Mononuclear cell (primary cell): Measurements from ENCODE around the gene GPX7. TPM values are rescaled to one million over a fixed set of nuclear protein-coding genes. Genes with fewer than 3 reads are reported as not detected.

ENCODE experiments used
- H3K27me3 ChIP-seq: 2 replicates; pipeline ENCODE4 v1.6.0; 2011; ENCODE audit warnings: low read length, control low read depth; ENCODE audit not compliant: insufficient read depth
- H3K4me1 ChIP-seq: 2 replicates; pipeline ENCODE4 v1.5.1; 2011; ENCODE audit warnings: mild to moderate bottlenecking, low read length, control low read depth; ENCODE audit not compliant: insufficient read depth
- H3K4me3 ChIP-seq: 2 replicates; pipeline ENCODE4 v1.5.1; 2011; ENCODE audit warnings: mild to moderate bottlenecking, low read length, moderate library complexity
- H3K9me3 ChIP-seq: 2 replicates; pipeline ENCODE4 v1.5.1; 2011; ENCODE audit warnings: low read depth, mild to moderate bottlenecking, control low read depth, low read length
- total RNA-seq: library from RNA; depleted of rRNA; stranded (reverse); fragments of >200 nt; gene quantifications from one replicate; pipeline ENCODE4 v1.2.3, GENCODE V29; 2012

Gene GPX7
- 13.0 TPM for total RNA-seq

DNA sequence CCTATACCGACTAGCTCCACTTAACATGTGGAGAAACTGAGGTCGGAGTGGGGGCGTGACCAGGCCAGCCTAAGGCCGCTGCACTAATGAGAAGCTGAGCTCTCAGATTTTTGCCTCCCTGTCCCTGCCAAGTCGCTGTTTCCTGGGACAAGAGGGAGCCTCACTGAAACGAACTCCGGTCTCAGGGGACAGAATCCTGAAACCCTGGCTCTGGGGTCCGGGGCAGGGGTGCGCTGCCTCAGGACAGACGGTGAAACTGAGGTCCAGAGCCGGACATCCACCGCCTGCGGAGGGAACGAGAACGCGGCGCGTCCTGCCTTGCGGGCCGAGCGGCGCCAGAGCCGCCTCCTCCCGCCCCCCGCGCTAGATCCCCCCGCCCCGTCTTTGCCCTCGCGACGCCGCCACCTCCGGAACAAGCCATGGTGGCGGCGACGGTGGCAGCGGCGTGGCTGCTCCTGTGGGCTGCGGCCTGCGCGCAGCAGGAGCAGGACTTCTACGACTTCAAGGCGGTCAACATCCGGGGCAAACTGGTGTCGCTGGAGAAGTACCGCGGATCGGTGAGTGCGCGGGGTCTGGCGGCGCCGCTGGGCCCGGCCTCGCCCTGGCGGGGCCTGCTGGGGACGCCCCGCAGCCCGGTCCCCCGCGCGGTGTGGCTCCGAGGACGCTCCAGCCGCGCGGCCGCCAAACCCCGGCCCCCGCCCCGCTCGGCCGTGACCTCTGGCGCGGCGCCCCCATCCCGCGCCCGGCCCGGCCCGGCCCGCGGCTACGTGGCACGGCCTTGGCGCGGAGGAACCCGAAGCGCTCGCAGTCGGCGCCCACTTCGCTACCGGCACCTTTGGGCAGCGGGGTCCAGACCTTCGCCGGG, at the start of gene GPX7:
Gene GPX7, plus strand, starts transcription at position 381 of the 865 bp plus-strand sequence. Its CDS starts 39 bp downstream, at position 420.
- Histone ChIP-seq H3K4me1 (peaks cover 36% of the 10 kb centered on the region), H3K4me3 (peak within 1 kb of the TSS; percentile 45)

DNA sequence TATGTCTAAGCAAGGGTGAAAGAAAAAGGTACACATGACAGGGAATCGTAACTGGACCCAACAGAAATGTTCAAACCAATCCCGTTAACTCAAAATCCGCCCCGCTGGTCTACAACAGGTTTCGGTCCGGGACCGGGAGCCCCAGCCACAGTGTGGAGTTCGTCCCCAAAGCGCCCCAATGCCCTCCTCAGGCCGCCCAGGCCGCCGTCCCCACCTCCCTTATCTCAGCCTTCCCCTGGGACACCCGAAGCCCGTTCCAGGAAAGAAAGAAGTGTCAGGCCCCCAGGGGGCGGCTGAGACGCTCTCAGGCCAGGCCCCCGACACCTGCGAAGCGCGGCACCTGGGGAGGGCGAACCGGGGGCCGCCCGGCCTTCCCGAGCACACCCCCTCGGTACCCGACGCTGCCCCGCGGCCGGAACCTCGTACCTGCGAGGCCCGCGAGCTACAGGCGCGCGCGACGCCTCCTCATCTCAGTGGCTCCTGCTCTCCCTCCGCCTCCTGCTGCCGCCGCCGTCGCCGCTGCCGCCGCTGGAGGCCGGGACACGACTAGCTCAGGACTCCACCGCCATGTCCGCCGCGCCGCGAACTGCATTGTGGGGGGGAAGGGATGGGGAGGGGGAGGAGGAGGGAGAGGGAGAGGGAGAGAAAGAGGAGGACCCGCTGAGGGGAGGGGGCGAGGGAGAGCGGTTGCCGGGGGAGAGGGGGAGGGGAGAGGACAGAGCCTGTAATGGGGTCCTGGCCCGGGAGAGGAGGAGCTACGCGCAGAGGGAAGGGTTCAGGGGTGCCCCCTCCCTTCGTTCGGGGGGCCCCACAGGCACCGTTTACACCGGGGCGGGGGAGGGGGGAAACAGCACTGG, 49.4 kb upstream of the GPX7 start, which contains the start of gene TUT4:
Gene TUT4, minus strand, starts transcription at position 588 of the 857 bp plus-strand sequence. CDS start 26,812 bp downstream, outside the sequence.
- peak within 1 kb of the TSS; percentile 90 for H3K4me3 ChIP-seq
- no peaks in the 10 kb centered on the region for H3K27me3 ChIP-seq
- no peaks in the 10 kb centered on the region for H3K9me3 ChIP-seq
- H3K4me1 ChIP-seq, result peaks cover 21% of the 10 kb centered on the region

More for the DNA sequence above, at the start of gene GPX7:
- Histone ChIP-seq H3K9me3 (no peaks in the 10 kb centered on the region), H3K27me3 (no peaks in the 10 kb centered on the region)

DNA sequence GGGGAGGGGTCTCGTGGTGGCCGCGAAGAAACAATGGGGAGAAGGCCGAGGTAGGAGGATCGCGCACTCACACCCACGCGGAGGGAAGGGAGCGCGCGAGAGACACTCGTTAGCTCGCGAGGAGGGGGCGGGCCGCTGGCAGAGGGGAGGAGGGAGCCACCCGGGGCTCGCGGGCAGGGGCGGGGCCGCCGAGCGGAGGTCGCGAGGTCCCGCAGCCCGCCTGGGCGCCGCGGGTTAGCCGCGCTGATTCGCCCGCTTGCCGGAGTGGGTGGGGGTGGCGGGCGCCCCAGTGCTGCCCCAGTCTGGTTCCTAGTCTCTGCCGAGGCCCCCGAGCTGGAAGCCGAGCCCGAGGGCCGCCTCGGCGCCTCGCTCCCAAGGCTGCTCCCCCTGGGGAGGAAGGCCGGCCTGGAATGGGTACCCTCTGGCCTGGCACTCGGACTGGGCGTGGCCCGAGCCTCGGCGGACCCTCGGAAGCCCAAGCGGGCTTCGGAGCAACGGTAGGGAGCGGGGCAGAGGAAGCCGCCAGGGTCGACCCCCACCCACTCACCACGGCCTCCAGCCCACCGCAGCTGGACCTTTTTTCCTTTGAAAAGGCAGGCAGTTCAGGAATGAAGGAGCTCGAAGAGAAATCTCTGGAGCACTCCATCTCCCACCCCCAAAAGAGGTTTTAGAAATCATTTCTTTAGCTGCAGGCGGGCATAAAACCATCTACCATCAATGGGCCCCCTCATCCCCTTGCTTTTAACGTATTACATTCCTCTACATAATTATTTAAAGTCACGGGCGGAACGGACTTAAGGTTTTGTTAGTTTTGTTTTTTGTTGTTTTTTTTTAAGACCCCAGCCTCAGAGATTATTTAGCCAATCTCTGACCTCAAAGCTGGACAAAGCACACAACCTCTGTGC, 48.6 kb upstream of the GPX7 start:
- peak overlapping the region; percentile 90 for H3K4me3 ChIP-seq

DNA sequence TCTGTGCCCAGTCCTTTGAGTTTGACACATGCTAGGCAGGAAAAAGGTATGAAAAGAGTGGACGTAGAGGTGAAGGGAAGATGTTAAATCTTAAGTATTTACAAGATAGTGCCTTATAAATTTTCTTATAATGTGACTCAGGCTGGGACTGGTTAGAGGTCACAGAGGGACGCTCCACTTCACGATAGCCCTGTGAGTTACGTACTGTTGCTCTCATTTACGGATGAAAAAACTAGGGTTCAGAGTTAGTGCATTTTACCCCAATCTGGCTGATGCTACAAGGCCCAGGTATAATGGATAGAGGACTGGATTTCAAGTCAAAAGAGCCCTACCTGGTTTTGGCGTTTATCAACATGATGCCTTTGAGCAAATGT, 47.9 kb upstream of the GPX7 start:
- no peaks in the 10 kb centered on the region for H3K9me3 ChIP-seq
- peaks cover 19% of the 10 kb centered on the region for H3K4me1 ChIP-seq
- H3K4me3 ChIP-seq, result no peak overlapping the region
- H3K27me3 ChIP-seq, result no peaks in the 10 kb centered on the region

More for the DNA sequence above, 48.6 kb upstream of the GPX7 start:
- Histone ChIP-seq H3K4me1 (peaks cover 21% of the 10 kb centered on the region), H3K27me3 (no peaks in the 10 kb centered on the region), H3K9me3 (no peaks in the 10 kb centered on the region)

DNA sequence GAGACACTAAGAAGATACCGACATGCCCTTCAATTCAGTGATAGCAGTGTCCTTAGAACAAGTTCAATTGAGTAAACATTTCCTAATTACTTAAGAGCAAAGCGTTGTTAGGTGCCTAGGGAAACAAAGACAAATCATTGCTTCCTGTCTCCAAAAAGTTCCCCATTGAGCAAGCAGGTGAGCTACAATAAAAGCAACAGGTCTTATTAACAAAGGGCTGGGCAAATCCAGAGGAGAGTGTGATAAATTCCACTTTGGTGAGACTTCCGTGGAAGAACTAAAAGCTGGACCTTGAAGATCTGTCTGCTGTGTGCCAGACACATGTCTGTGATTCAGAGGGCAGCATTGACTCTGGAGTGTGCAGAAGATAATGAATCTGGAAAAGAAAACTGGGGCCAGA, 47.4 kb upstream of the GPX7 start:
- Histone ChIP-seq H3K4me3 (no peak overlapping the region), H3K27me3 (no peaks in the 10 kb centered on the region), H3K4me1 (peaks cover 18% of the 10 kb centered on the region), H3K9me3 (no peaks in the 10 kb centered on the region)

DNA sequence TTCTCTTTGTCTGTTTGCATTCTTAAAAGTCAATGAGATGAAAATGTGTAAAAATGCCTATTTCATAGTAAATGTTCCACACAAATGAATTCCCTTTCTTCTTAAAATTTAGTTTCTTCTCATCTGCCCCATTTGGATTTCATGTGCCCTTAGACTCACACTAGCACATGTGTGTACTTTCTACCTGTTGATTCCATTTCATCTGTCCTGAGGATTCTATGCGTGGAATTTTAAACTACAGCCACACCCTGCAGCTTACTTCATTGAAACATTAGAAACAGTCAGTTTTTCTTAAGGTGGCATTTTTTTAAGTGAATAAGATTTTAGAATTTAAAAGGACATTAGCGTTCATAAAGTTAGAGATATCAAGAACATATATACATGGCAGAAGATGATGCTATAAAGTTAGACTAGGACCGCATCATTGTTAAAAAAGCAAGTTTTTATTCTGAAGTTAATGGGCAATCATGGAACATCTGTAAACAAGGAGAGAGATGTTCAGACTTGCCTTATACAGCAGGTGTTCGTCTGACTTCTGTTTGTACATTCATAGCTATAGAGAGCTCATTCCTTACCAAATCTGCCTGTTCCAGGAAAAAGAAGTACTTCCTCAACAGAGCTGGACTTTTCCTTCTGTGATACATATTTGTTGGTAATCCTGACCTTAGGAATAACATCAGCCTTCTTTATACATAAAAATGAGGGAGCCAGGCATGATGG, 45.4 kb upstream of the GPX7 start:
- Histone ChIP-seq H3K4me3 (no peak overlapping the region), H3K27me3 (no peaks in the 10 kb centered on the region), H3K9me3 (no peaks in the 10 kb centered on the region), H3K4me1 (peaks cover 13% of the 10 kb centered on the region)

DNA sequence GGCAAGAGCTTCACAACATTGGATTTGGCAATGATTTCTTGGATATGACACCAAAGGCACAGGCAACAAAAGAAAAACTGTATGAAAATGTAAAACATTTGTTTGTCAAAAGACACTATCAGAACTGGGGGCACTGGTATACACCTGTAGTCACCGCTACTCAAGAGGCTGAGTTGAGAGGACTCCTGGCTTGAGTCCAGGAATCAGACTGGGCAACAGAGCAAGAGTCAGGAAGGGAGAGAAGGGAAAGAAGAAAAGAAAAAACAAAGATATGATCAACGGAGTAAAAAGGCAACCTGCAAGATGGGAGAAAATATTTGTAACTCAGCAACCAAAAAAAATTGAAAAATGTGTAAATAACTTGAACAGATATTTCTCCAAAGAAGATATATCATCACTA, 43.2 kb upstream of the GPX7 start:
- Histone ChIP-seq H3K9me3 (no peaks in the 10 kb centered on the region), H3K4me3 (no peak overlapping the region), H3K4me1 (peaks cover 8% of the 10 kb centered on the region), H3K27me3 (no peaks in the 10 kb centered on the region)

DNA sequence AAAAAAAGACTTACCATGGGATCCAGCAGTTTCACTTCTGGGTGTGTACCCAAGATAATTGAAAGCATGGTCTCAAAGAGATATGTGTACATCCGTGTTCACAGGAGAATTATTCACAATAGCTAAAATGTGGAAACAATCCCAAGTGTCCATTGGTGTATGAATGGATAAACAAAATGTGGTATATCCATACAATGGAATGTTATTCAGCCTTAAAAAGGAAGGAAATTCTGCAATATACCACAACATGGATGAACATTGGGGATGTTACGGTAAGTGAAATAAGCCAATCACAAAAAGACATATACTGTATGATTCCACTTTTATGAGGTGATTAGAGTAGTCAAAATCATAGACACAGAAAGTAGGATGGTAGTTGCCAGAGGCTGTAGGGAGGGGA, 42.3 kb upstream of the GPX7 start:
- Histone ChIP-seq H3K27me3 (no peaks in the 10 kb centered on the region), H3K9me3 (no peaks in the 10 kb centered on the region), H3K4me3 (no peak overlapping the region), H3K4me1 (no peaks in the 10 kb centered on the region)

DNA sequence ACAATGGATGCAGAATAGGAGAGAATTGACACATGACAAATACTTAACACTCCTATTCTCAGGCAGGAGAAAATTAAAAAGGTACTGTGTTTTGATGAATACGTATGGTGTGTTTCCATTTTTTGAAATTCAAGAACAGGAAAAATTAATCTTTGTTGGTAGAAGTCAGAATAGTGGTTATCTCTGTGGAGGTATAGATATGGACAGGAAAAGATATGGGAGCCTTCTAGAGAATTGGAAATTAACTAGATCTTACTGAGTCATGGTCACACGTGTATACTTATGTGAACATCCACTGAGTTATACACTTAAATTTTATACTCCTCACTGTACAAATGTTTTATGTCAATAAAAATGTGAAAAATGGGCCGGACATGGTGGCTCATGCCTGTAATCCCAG, 39.4 kb upstream of the GPX7 start:
- Histone ChIP-seq H3K4me1 (no peaks in the 10 kb centered on the region), H3K27me3 (no peaks in the 10 kb centered on the region), H3K4me3 (no peak overlapping the region), H3K9me3 (no peaks in the 10 kb centered on the region)

DNA sequence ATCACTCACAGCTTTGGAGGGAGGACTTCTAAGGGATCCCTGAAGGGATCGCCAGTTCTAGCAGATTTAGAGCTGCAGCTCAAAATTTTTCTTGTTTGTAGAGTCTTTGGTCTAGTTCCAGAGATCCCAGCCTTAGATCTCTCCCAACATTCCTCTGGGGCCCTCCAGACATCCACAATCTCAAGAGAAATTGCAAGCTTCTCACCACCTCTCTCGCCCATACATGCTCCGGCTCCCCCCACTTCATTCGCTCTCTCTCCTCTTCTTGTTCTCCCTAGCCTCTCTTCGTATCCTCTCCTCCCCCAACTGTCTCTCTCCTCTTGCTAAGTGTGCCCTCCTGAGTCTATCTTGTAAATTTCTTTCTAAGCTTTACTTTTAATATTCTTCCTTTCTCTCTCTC, 34.2 kb upstream of the GPX7 start:
- H3K4me3 ChIP-seq, result no peak overlapping the region
- no peaks in the 10 kb centered on the region for H3K9me3 ChIP-seq
- no peaks in the 10 kb centered on the region for H3K27me3 ChIP-seq
- peaks cover 27% of the 10 kb centered on the region for H3K4me1 ChIP-seq

DNA sequence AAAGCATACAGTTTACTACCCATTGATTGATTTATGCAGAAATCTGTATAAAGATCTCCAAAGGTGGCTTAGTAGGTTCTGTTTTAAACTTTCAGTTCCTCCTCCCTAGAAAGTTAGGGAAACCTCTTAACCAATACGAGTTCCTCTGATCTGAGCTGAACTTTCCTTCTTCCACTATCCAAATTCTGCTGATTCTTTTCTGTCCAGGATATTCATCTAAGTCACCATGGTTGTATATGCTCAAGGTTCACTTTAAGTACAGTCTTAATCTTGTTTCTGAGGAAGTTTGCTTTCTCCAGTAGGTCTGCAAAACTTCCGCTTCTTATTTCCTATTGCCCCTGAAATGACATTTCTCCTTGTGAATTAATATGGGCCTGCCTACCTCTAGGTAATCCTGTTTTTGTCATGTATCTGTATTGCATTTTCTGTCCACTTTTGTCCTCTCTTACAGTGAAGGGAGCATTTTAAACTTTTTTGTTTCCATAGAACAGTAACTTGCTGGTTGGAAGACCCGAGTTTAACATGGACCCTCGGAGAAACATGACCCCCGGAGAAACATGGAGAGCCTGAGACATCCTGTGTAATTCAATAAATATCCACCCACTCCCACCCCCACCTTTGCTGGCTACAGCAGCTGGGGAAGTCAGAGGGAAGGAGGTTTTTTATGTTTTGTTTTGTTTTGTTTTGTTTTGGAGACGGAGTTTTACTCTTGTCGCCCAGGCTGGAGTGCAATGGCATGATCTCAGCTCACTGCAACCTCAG, 32.5 kb upstream of the GPX7 start:
- Histone ChIP-seq H3K4me1 (peaks cover 27% of the 10 kb centered on the region), H3K9me3 (no peaks in the 10 kb centered on the region), H3K27me3 (no peaks in the 10 kb centered on the region), H3K4me3 (no peak overlapping the region)

DNA sequence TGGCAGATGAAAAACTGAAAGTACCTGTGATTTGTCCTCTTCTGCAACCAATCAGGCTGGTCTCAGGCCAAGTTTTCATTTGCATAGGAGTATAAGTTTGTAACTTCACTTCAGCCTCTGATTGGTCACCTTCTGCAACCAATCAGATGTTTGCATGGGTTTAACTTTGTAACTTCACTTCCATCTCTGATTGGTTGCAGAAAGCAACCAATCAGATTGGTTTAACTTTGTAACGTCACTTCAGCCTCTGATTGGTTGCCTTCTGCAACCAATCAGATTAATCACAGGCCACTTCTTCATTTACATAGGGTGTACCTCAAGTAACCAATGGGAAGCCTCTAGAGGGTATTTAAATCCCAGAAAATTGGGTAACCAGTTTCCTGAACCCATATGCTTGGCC, 30.4 kb upstream of the GPX7 start:
- no peaks in the 10 kb centered on the region for H3K27me3 ChIP-seq
- no peak overlapping the region for H3K4me3 ChIP-seq
- H3K9me3 ChIP-seq, result no peaks in the 10 kb centered on the region
- H3K4me1 ChIP-seq, result peaks cover 27% of the 10 kb centered on the region

DNA sequence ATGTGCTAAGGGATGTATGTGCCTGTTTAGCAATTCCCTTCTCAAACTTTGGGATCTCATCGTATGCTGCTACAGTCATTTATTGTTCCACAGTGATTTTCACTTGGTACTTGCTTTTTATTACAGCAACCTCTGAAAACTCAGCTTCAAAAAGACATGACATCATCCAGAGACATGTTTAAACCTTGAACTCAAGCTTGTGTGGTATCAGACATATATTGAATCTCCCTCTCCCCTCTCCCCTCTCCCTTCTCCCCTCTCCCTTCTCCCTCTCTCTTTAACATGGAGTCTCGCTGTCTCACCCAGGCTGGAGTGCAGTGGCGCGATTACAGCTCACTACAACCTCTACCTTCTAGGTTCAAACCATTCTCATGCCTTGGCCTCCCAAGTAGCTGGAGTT, 29.8 kb upstream of the GPX7 start:
- H3K4me1 ChIP-seq, result peaks cover 27% of the 10 kb centered on the region
- H3K27me3 ChIP-seq, result no peaks in the 10 kb centered on the region
- H3K9me3 ChIP-seq, result no peaks in the 10 kb centered on the region
- H3K4me3 ChIP-seq, result no peak overlapping the region
